Type B pancreatic cell (in vitro differentiated cells): ENCODE measurements around the gene SLC6A3. TPM values are rescaled to one million over a fixed set of nuclear protein-coding genes. Genes with fewer than 3 reads are reported as not detected.

Experiments used
- DNase-seq: peaks from one replicate; pipeline ENCODE4 v3.0.0; 2021; ENCODE audit warnings: mixed read lengths; ENCODE audit not compliant: unreplicated experiment; ENCODE audit errors: extremely low spot score
- H3K27ac Mint-ChIP-seq: 2 replicates; pipeline ENCODE4 v1.8.0; 2021; ENCODE audit warnings: mild to moderate bottlenecking, mixed read lengths
- H3K27me3 Mint-ChIP-seq: 2 replicates; pipeline ENCODE4 v1.8.0; 2021; ENCODE audit warnings: mixed read lengths
- H3K36me3 Mint-ChIP-seq: 2 replicates; pipeline ENCODE4 v1.8.0; 2021; ENCODE audit warnings: mixed read lengths
- H3K4me1 Mint-ChIP-seq: one replicate; pipeline ENCODE4 v1.8.0; 2021; ENCODE audit warnings: mixed read lengths; ENCODE audit not compliant: unreplicated experiment
- H3K4me3 Mint-ChIP-seq: 2 replicates; pipeline ENCODE4 v1.8.0; 2021; ENCODE audit warnings: mild to moderate bottlenecking, mixed read lengths
- H3K9me3 Mint-ChIP-seq: 2 replicates; pipeline ENCODE4 v1.8.0; 2021; ENCODE audit warnings: mixed read lengths
- long read RNA-seq: library from polyadenylated mRNA; unstranded; transcript quantifications from one replicate; pipeline ENCODE4 v2.0.0, GENCODE V29; 2020
- total RNA-seq: library from RNA; stranded (reverse); gene quantifications from 2 replicates; pipeline ENCODE4 v1.2.1, GENCODE V29; 2021; ENCODE audit warnings: low replicate concordance
- TF ChIP-seq, protein P1 (sequence below): fragments of 200-600 bp; sonication (generic); conservative IDR thresholded peaks from 2 replicates; pipeline ENCODE4 v1.5.0; 2021; ENCODE audit warnings: antibody characterized with exemption, mild to moderate bottlenecking

The SLC6A3 gene
- 0.19 TPM in 2 replicates for total RNA-seq
- long read RNA-seq, partial matches to known transcripts: 0 of 1 reads
- long read RNA-seq, other reads (novel, unspliced or antisense): 1 of 1 reads

GRCh38 chr5:1445313-1445688, at the start of gene SLC6A3:
SLC6A3 (minus strand) TSS chr5:1445440; CDS start chr5:1443197, 2,243 bp downstream.
- H3K4me1 Mint-ChIP-seq: no peaks in the 10 kb centered on the region
- H3K27ac Mint-ChIP-seq: no peak within 1 kb of the TSS
- H3K9me3 Mint-ChIP-seq: no peaks in the 10 kb centered on the region
- DNase-seq: peak; percentile 80
- peak within 1 kb of the TSS; percentile 74 for H3K4me3 Mint-ChIP-seq
- TF ChIP-seq, protein P1, sequence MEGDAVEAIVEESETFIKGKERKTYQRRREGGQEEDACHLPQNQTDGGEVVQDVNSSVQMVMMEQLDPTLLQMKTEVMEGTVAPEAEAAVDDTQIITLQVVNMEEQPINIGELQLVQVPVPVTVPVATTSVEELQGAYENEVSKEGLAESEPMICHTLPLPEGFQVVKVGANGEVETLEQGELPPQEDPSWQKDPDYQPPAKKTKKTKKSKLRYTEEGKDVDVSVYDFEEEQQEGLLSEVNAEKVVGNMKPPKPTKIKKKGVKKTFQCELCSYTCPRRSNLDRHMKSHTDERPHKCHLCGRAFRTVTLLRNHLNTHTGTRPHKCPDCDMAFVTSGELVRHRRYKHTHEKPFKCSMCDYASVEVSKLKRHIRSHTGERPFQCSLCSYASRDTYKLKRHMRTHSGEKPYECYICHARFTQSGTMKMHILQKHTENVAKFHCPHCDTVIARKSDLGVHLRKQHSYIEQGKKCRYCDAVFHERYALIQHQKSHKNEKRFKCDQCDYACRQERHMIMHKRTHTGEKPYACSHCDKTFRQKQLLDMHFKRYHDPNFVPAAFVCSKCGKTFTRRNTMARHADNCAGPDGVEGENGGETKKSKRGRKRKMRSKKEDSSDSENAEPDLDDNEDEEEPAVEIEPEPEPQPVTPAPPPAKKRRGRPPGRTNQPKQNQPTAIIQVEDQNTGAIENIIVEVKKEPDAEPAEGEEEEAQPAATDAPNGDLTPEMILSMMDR: no peak
- no peaks in the 10 kb centered on the region for H3K36me3 Mint-ChIP-seq
- H3K27me3 Mint-ChIP-seq: peaks cover 86% of the 10 kb centered on the region

DNA sequence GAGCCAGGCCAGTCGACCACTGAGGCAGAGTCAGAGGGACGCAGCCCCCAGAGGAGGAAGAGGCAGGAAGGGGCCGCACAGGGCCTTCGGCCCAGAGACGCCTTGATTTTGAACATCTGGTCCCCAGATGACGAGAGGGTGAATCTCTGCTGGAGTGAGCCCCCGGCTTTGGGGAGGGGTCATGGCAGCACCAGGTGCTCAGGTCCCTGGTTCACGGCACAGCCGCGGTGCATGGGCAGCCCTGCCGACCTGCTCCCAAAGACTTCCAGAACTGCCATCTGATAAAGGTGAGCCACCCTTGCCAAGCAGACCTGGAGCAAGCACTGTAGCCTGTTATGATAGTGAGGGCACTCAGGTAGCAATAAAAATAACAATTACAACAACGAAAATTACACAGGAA, 48.7 kb upstream of the SLC6A3 start:
- TF ChIP-seq, protein P1: no peak
- Mint-ChIP-seq H3K4me1 (peaks cover 3% of the 10 kb centered on the region), H3K9me3 (no peaks in the 10 kb centered on the region), H3K27me3 (no peaks in the 10 kb centered on the region), H3K27ac (no peak overlapping the region), H3K4me3 (no peak overlapping the region), H3K36me3 (peaks cover 8% of the 10 kb centered on the region)
- no peak for DNase-seq

DNA sequence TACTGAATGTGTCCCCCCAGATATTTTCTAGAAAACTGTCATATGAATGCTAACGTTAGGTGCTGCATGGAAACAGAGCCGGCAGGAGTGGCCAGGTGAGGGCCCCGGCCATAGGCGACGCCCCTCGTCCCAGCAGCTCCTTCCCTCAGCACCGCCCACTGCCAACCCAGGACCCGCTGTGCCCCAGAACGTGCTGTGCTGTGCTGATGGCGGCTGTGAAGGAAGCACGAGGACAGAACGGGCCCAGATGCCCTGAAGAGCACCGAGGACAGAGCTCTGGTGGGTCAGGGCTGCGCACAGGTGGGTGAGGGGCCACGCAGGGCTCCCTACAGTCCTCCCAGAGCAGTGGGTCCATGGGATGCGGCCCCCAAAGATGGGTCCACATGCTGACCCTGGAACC, 48.2 kb upstream of the SLC6A3 start:
- Mint-ChIP-seq H3K4me1 (no peaks in the 10 kb centered on the region), H3K27me3 (no peaks in the 10 kb centered on the region), H3K9me3 (no peaks in the 10 kb centered on the region), H3K36me3 (peaks cover 3% of the 10 kb centered on the region), H3K4me3 (no peak overlapping the region), H3K27ac (no peak overlapping the region)
- no peak for DNase-seq
- TF ChIP-seq, protein P1: no peak

DNA sequence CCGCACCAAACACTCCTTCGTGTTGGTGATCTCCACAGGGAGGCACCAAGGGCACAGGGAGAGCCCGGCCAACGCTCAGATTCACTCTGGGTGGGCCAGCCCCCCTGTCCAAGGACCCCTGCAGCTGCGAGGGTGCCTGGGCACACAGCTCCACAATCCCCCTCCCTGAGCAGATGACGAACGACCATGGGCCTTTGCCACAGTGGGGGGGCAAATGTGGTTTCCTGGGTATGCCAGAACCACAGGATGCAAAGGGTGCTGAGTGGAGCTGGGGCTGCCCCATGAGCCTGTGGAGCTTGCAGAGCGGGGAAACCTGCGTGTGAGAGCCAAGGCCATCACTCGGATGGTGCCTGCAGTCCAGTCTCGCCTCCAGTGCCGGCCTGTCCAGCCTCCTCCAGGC, 47.5 kb upstream of the SLC6A3 start:
- no peaks in the 10 kb centered on the region for H3K27me3 Mint-ChIP-seq
- H3K36me3 Mint-ChIP-seq: peaks cover 4% of the 10 kb centered on the region
- no peaks in the 10 kb centered on the region for H3K4me1 Mint-ChIP-seq
- H3K9me3 Mint-ChIP-seq: no peaks in the 10 kb centered on the region
- TF ChIP-seq, protein P1: no peak
- H3K4me3 Mint-ChIP-seq: no peak overlapping the region
- no peak for DNase-seq
- H3K27ac Mint-ChIP-seq: no peak overlapping the region

GRCh38 chr5:1490376-1490775, 45.1 kb upstream of the SLC6A3 start:
- H3K27ac Mint-ChIP-seq: no peak overlapping the region
- no peak for DNase-seq
- no peak overlapping the region for H3K4me3 Mint-ChIP-seq
- TF ChIP-seq, protein P1: no peak
- H3K4me1 Mint-ChIP-seq: no peaks in the 10 kb centered on the region
- no peaks in the 10 kb centered on the region for H3K27me3 Mint-ChIP-seq
- no peaks in the 10 kb centered on the region for H3K9me3 Mint-ChIP-seq
- peaks cover 4% of the 10 kb centered on the region for H3K36me3 Mint-ChIP-seq

GRCh38 chr5:1489754-1490153, 44.5 kb upstream of the SLC6A3 start:
- H3K36me3 Mint-ChIP-seq: peaks cover 4% of the 10 kb centered on the region
- H3K4me1 Mint-ChIP-seq: no peaks in the 10 kb centered on the region
- H3K27me3 Mint-ChIP-seq: no peaks in the 10 kb centered on the region
- no peak overlapping the region for H3K27ac Mint-ChIP-seq
- TF ChIP-seq, protein P1: no peak
- no peaks in the 10 kb centered on the region for H3K9me3 Mint-ChIP-seq
- no peak for DNase-seq
- no peak overlapping the region for H3K4me3 Mint-ChIP-seq
